ENCODE results near the gene BNC2.

The BNC2 gene

GRCh38 chr9:16461851-16462250 lies 408.6 kb downstream of the BNC2 start:
- no peak overlapping the region for H3K27ac ChIP-seq (replicated peaks)

GRCh38 chr9:16461137-16461840 lies 409.2 kb downstream of the BNC2 start:
- Histone ChIP-seq H3K27ac (replicated peaks) (no peak overlapping the region), H3K4me3 (replicated peaks; ENCODE audit: insufficient read depth, low read length) (no peak overlapping the region), H3K27me3 (ENCODE audit: insufficient read depth, poor library complexity, severe bottlenecking) (no peaks in the 10 kb centered on the region)
- no peak for TF ChIP-seq SPI1 (IDR thresholded peaks at IDR 0.05; ENCODE audit: borderline replicate concordance, low read depth)
- TF ChIP-seq REST (IDR thresholded peaks at IDR 0.05; ENCODE audit: insufficient replicate concordance, low read depth): no peak
- TF ChIP-seq GABPA (IDR thresholded peaks at IDR 0.05; ENCODE audit: low read depth): no peak
- TF ChIP-seq POLR2AphosphoS5 (IDR thresholded peaks at IDR 0.05; ENCODE audit: low read depth): no peak
- no peak for TF ChIP-seq CTCF (IDR thresholded peaks at IDR 0.05; ENCODE audit: insufficient read depth, low read length)
- no peak for DNase-seq (ENCODE audit: low read depth in 1 of 2, low spot score in 1 of 2)

More at GRCh38 chr9:16461851-16462250, 408.6 kb downstream of the BNC2 start:
- Histone ChIP-seq H3K27me3 (ENCODE audit: insufficient read depth, poor library complexity, severe bottlenecking) (no peaks in the 10 kb centered on the region), H3K4me3 (replicated peaks; ENCODE audit: insufficient read depth, low read length) (no peak overlapping the region)
- TF ChIP-seq POLR2AphosphoS5 (IDR thresholded peaks at IDR 0.05; ENCODE audit: low read depth): no peak
- no peak for TF ChIP-seq REST (IDR thresholded peaks at IDR 0.05; ENCODE audit: insufficient replicate concordance, low read depth)
- TF ChIP-seq GABPA (IDR thresholded peaks at IDR 0.05; ENCODE audit: low read depth): no peak
- TF ChIP-seq CTCF (IDR thresholded peaks at IDR 0.05; ENCODE audit: insufficient read depth, low read length): no peak
- no peak for TF ChIP-seq SPI1 (IDR thresholded peaks at IDR 0.05; ENCODE audit: borderline replicate concordance, low read depth)
- no peak for DNase-seq (ENCODE audit: low read depth in 1 of 2, low spot score in 1 of 2)

GRCh38 chr9:16460696-16461095 lies 409.8 kb downstream of the BNC2 start:
- no peaks in the 10 kb centered on the region for H3K27me3 ChIP-seq (ENCODE audit: insufficient read depth, poor library complexity, severe bottlenecking)
- DNase-seq (ENCODE audit: low read depth in 1 of 2, low spot score in 1 of 2): no peak
- no peak overlapping the region for H3K27ac ChIP-seq (replicated peaks)
- no peak for TF ChIP-seq REST (IDR thresholded peaks at IDR 0.05; ENCODE audit: insufficient replicate concordance, low read depth)
- TF ChIP-seq GABPA (IDR thresholded peaks at IDR 0.05; ENCODE audit: low read depth): no peak
- TF ChIP-seq POLR2AphosphoS5 (IDR thresholded peaks at IDR 0.05; ENCODE audit: low read depth): no peak
- TF ChIP-seq SPI1 (IDR thresholded peaks at IDR 0.05; ENCODE audit: borderline replicate concordance, low read depth): no peak
- no peak for TF ChIP-seq CTCF (IDR thresholded peaks at IDR 0.05; ENCODE audit: insufficient read depth, low read length)
- H3K4me3 ChIP-seq (replicated peaks; ENCODE audit: insufficient read depth, low read length): no peak overlapping the region
